Cerebellar nuclear complex (tissue), 1 donor: ENCODE data around the gene COMTD1.

Experiments
- DNase-seq, 2 experiments: peaks; one replicate each; lab custom pipeline; 2025; lab: John Stamatoyannopoulos, UW

The COMTD1 gene

DNA sequence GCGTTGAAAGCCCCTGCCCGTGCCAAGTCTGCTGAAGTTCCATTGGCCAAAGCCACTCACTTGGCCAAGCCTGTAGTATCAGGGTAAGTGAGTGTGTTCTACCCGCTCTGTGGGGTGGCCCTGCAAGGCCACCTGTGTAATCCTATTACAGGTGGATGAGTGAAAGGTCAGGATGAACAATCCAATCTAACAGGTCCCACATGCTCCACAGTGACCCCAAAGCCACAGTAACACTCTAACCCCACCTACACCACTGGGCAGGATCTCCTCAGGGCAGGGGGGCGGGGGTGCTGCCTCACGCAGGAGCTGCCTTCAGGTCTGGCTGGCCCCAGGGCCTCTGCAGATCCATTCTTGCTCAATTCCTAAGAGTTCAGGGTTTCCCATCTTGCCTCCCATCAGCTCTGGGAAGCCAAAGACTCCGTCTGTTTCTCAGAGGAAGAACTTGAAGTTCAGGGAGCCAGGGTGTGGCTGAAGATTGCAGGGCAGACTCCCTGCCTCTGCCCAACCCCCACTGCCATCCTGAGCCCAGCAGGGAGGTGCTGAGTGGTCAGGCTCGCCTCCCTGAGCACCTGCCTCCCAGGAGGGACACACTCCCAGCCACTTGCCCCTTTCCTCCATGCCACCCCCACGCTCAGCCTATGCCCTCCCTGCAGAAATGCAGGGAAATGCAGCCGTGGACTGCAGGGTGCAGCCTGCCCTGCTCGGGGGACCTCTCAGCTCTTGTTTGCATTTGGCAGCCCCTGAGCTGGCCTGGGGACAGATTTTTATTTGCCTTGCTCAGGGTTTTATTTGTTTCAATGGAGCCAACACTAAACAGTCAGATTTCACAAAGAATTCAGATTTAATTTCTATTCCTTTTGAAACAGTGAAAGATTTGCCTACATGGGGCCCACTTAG, 9.8 kb upstream of the COMTD1 start:
- DNase-seq = no peak

DNA sequence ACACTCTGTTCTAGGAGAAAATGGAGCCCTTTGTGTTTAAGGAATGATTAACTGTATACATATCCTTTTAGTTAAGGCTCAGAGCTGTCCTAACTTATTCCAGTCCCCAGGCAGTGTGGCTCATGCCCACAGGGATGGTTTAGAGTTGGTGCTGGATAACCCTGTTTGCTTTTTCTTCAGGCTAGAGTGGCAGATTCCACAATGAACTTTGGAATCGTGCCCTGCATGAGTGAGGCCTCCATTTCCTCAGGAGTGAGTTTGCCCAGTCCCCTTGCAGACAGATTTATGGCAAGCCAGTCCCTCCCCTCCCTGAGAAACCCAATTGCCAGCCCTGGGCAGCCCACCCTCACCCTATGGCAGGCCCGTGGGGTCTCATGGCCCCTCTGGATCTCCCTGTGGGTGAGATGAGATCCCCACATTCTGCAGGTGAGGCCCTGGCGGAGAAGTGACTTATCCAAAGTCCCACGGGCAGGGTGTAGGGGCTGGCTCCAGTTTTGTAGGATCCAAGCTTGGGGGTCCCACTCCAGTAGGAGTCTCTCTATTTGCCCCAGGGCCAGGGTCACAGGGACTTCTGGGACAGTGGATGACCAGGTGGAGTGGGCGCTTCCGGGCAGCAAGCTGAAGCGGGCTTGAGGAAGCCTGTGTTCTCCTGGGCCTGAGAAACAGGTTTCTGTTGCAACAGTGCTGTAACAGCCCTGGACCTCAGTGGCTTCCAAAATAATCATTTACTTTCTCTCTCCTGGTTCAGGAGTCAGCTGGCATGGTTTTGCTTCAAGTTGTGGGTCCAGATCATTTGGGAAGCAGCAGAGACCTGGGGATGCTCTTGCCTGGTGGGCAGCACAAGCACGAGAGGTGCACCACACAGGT, 9.0 kb upstream of the COMTD1 start:
- no peak for DNase-seq

DNA sequence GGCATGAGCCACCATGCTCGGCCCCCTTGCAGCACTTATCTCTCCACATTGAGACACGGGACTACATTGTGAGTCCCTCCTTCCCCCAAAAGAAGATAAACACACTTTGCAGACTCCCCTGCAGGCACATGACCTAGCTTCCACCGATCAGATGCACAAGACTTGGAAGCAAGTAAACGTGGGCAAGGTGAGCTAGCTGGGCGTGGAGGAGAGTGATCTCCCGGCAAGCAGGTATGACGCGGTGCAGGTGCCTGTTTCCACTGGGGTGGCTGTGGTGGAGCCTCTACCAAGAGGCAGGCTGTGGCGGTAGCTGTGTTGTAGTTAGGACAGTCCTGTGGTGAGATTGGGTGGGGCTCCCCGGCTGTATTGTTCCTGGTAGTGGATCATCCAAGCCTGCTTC, 7.7 kb upstream of the COMTD1 start:
- DNase-seq = no peak

DNA sequence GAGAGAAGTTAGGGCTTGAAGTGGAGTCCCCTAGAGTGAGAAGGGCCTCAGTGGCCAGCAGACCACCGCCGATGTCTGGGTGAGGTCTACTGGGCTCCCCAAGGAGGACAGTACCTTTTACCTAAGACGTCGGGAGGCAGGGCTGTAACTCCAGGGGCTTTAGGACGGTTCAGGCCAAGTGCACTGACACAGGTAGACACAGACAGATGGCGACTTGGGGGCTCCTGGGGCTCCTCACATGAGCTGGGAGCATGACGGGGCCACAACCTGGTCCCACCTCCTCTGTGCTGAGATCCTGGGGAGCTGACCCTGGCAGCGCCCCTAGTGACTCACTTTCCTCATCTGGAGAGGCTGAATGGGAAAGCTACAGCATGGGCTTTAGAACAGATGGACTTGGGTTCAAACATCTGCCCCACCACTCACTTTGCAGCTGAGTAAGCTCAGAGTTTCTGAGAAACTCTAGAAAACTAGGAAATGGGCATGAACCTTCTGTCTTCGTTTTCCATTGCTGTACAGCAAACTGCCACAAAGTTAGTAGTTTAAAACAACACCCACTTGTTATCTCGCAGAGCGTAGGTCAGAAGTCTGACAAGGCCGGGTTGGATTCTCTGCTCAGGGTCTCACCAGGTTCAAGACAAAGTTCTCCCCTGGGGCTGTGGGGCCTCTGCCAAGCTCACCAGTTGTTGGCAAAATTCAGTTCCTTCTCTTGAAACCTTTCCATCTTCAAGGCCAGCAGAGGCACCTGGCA, 4.7 kb upstream of the COMTD1 start:
- no peak for DNase-seq

DNA sequence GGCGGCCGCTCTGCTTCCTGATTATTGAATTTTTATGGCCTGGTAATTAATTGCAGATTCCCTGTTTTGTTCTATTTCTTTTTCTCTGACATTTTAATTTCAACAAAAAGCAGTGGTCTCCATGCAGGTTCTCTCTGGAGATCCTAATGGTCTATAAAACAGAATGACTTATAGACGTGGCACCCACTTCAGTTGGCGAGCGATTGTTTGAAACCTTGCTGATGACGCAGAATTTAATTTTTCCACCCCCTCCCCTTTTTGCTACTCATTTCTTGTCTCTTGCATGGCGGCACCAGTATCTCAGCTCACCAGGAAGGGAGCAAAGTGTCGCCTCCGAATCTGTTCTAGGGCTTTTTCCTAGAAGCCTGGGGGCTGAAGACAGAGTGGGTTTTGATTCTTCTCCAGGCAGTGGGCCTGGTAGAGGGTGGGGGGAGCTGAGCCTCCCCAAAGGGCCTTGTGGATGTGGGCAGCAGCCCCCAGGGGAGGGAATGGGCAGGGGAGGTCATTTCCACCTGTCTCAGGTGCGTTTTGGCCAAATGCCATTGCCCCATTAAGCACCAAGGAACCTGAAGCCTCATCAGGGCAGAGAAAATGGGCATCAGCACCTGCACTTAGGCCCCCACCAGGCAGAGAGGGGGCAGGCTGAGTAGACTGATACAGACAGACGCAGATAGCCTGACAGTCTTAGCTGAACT, 3.5 kb upstream of the COMTD1 start:
- DNase-seq = no peak

DNA sequence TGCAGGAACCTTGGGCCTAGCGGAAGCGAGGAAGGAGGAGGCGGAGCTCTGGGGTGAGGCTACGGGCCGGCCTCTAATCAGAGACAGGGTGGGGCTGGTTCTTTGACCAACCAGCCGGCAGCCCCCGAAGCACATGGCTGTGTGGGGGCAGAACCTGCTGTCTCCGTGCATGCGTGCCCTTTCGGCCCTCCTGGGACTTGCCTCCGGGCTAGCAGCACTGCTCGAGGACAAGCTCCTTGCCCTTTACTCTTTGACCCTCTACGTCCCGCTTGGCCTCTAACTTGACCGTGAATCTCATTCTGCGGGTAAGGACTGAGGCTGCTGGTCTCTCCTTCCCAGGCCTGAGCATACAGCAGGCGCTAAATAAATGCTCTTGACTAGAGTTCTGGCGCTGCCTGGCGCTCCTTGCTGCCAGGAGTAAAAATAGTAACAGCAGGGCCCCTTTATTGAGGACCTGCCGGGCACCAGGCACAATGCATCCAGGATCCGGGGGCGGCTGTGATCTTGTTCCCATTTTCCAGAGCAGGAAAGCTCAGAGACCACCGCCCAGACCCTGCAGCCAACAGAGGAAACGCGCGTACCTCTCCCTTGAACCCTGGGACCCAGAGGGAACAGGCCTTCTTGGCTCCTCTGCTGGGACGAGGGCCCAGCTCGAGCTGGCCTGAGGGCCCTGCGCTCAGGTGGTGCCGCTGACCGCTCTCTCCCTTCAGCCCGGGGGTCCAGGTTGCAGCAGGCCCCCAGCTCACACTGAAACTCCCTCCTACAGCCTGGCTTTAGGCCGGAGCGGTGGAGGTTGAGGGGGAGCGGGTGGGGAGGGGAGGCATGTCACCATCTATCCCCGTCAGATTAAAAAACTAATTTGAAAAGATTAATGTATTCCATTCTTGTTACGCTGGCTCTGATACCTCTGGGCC, 2.7 kb upstream of the COMTD1 start:
- DNase-seq = no peak

DNA sequence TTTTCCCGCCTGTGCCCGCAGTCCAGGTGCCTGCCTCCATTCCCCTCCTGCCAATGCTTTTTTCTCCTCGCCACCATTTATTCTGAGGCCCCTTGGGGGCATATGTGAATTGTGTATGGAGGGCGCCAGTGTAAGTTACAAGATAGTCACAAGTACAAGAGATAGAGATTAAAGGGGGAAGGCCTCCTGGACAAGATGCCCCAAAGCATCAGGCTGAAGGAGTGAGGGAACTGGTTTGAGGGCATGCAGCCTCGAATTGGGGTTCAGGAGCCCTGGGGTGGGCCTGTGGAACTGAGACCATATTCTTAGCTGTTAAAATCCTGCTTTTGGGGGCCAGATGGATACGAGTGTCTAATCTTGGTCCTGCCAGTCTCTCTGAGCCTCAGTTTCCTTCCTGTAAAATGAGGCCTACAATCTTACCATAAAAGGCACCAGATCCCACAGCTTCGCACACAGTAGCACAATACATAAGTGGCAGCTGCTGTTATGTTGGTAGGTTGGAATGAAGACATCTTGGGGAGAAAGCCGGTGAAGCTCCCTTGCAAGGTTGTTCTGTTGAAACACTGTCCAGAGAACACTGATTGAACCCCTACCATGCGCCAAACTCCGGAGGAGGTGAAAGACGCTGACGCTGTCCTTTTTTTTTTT, 545 bp upstream of the COMTD1 start:
- no peak for DNase-seq

DNA sequence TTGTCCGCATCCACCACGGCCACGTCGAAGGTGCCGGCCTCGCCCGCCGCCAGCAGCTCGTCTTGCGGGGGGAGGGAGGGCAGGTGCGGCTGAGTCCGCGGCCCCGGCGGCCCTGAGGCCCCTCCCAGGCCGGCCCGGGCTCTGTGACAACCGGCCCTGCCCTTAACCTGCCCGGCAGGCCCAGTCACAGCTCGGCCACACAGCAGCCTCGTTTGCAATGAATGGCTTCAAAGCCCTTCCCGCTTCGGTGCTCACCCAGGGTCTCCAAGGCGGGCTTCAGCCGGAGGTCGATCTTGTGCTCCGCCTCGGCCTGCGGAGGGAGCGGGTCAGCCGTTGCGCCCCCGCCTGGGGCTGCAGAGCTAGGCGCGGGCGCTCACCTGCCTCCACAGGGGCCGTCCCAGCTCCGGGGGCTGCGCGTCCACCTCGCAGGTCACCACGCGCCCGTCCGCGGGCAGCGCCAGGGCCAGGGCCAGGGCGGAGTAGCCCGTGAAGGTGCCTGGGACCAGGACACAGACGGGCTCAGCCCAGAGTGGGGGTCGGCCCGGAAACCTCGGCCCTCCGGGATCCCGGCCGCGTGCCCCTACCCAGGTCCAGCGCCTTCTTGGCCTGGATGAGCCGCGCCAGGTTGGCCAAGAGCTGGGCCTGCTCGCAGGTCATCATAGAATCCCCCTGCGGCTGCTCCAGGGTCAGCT, 928 bp downstream of the COMTD1 start:
- no peak for DNase-seq

DNA sequence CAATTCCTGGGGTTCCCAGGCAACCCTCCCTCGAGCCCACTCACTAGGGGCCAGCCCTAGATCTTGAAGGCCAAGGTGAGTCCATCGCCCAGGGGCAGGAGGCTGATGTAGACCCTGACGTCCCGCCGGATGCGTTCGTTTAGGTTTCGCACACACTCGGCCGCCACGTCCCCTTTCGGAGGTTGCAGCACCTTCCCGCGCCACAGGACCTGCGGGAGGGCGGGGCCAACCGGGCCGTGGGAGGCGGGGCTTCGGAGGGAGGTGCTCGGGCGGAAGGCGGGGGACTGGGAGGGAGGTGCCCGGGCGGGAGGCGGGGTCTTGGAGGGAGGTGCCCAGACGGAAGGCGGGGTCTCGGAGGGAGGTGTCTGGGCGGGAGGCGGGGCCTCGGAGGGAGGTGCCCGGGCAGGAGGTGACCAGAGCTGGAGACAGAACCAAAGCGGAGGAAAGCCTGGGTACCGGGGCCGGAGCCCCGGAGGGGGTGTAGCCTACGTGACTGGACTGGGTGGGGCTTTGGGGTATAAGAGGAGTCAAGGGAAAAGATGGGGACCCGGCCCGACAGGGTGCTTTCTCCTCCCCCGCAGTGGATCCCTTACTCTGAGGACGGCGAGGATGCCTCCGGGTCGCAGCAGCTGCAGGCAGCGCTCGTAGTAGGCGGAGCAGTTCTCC, 1.6 kb downstream of the COMTD1 start:
- DNase-seq = peak; percentile 42 to 75

DNA sequence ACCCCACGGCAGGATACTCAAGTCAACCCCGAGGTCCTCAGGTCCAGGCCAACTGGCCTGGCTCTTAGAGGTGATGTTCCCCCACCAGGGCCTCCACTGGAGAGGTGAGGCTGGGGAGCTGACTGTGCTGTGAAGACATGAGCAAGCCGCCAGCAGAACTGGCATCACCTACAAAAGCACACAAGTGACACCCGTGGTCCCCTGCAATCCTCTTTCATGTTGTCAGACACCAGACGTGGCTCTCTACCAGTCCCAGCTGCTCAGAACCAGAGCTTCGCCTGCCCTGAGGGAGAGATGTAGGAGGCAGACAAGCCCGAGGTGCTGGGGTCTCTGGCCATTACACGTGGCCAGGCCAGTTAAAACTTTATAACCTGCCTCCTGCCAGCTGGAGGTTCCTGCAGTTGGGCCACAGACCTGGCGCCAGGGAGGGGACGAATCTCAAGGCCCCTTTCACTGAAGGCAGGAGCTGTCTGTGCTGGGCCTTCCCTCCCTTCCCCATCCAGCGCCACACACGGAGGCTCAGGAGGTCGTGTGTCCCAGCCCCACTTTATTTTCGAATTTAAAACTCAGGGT, 2.2 kb downstream of the COMTD1 start:
- DNase-seq = no peak

DNA sequence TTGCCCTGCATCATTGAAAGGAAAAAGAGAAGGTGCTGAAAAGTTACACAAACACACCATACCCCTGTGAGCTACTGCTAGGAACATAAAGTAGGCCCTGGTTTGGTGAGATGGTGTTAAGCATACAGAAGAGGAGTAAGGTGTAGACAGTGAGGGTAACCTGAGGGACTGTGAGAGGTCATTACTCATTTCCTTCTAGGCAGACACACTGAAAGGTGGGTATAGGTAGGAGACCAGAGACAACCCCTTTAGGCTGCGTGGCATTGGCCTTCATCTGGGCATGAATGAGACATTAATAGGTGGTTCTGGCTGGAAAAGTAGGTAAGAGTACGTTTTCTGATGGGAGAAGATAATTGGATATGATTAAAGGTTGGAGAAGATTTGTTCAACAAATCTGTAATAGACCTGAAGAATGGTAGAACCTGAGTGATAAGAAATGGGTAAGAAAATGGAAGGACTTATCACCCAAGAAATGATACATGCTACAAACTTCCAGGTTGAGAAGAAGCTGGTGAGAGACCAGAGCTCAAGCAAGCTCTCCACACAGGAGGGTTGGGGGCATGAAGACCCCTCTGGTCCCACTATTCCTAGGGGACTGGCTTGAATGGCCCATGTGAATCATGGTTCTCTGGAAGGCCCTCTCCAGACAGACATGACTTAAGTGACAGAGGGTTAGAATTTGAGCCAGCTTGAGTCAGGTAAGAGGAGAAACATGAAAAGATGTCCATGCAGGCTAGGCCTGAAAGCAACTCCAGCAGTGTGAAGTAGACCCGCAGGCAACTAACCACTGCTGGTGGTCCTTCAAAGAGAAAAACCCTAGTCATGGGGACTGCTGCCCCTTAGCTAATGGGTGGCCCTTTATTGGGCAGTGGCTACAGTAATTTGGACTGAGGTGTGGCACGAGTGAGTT, 3.8 kb downstream of the COMTD1 start:
- DNase-seq = no peak

DNA sequence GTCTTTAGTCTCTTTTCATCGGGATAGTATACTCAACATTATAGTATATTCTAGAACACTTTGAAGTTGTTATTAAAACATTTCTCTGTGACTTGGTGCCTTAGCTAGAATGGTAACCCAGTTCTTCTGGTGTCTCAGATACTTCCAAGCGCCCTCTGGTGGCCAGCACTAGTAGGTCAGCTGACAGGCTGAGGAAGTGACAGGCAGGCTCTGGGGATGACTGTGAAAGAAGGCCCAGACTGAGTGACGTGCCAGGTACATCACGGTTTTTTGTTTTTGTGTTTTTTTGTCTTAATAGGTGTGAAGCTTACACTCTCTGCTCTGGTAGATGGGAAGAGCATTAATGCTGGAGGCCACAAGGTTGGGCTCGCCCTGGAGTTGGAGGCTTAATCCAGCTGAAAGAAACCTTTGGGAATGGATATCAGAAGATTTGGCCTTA, 5.1 kb downstream of the COMTD1 start:
- DNase-seq = peak in 1 of 2 experiments; percentile 63

DNA sequence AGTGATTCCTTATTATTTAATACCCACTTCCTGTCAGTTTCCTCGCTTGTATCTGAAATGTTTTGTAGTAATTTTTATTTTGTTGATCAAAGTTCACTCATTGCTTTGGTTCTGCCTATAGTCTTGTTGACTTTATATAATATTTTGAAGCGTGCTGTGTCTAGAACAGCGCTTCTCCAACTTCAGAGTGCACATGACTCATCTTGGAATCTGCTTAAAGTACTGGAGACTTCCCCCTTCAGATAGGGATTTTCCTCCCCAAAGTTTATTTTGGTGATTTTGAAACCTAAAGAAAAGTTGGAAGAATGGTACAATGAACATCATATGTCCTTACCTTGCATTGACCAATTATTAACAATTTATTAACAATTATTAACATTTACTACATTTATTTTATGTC, 5.8 kb downstream of the COMTD1 start:
- DNase-seq = no peak

DNA sequence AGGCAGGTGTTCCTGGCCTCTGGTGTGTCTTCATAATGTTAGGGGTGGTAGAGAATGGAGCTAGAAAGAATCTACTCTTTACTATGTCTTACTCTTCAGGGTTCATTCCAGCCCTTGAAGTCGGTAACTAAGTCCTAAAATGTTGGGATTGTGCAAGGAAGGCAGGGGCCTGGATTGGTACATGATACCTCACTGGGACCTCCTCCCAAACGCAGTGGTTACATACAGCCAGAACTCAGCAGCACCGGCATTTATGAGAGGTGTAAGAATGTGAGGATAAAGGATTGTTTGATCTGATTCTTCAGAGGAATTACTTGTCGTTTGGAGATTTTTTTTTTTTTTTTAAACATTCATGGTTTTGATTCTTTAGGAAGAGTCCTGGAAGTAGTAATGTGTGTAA, 6.9 kb downstream of the COMTD1 start:
- no peak for DNase-seq

DNA sequence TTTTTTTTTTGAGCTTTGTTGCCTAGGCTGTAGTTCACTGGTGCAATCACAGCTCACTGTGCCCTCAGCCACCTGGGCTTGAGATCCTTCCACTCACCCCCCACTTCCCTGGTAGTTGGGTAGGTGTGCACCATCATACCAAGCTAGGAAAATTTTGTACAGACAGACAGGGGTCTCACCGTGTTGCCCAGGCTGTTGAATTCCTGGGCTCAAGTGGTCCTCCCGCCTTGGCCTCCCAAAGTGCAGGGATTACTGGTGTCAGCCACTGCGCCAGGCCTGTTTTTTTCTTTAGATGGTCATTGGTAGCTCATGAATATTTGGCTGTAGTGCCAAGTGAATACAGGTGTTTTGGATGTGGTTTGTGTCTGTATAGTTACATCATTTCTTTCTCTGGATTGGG, 7.5 kb downstream of the COMTD1 start:
- DNase-seq = no peak

DNA sequence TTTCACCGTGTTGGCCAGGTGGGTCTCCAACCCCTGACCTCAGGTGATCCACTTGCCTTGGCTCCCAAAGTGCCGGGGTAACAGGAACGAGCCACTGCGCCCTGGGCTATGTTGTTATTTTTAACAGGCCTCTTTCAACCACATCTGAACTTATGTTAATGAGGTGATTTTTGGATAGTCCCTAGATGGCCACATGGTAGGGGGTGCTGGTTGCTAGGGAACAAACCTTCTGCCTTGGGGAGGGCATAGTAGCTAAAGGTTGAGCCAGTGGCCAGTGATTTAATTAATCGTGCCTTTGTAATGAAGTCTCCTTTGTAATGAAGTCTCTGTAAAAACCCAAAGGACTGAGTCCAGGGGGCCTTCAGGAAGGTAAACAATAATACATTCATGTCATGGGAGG, 9.1 kb downstream of the COMTD1 start:
- DNase-seq = no peak

DNA sequence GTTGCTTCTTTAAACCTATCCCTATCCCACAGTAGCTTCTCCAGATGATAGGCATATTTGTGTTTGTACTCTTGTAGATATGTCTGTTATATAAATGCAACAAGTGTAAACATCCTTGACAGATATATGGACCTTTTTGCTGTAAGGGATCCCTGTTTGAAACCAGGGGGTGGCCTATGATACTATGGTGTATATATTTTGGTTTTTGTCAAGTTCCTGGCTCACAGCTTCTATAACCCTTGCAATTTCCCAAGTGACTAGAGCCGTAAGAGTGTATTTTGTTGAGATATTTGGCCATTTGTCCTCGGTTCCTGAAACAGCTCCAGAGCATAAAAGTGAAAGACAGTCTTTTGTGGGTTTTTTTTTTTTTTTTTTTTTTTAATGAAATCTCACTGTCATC, 9.7 kb downstream of the COMTD1 start:
- DNase-seq = no peak
